GM23338 (cell line): ENCODE data around the gene PPP6R1. TPM values are rescaled to one million over a fixed set of nuclear protein-coding genes. Genes with fewer than 3 reads are reported as not detected.

ENCODE experiments used
- ATAC-seq: fragments of 200-7000 bp; cut with Tn5 transposase; 3 replicates; pipeline ENCODE4 v1.9.1; 2020
- DNase-seq: peaks from one replicate; pipeline ENCODE4 v3.0.0-alpha.2; 2015; ENCODE audit warnings: low spot score
- H2AFZ ChIP-seq: fragments of 200-600 bp; sonication (generic); 2 replicates; pipeline ENCODE4 v1.8.0; 2016; ENCODE audit warnings: antibody characterized with exemption, mild to moderate bottlenecking, moderate library complexity
- H3F3A ChIP-seq: fragments of 200-600 bp; sonication (generic); replicated peaks from 2 replicates; pipeline ENCODE4 v1.8.0; 2017; ENCODE audit warnings: antibody characterized with exemption, mixed run types, low read depth
- H3K27ac ChIP-seq: fragments of 200-600 bp; sonication (generic); 2 replicates; pipeline ENCODE4 v1.6.1; 2016; ENCODE audit warnings: low read depth
- H3K27me3 ChIP-seq: fragments of 200-600 bp; sonication (generic); 2 replicates; pipeline ENCODE4 v1.8.0; 2016; ENCODE audit warnings: mild to moderate bottlenecking, mixed run types, moderate library complexity; ENCODE audit not compliant: insufficient read depth
- H3K36me3 ChIP-seq: fragments of 200-600 bp; sonication (generic); 2 replicates; pipeline ENCODE4 v1.8.0; 2016; ENCODE audit warnings: mild to moderate bottlenecking; ENCODE audit not compliant: insufficient read depth
- H3K4me1 ChIP-seq: fragments of 200-600 bp; sonication (generic); 2 replicates; pipeline ENCODE4 v1.8.0; 2016; ENCODE audit warnings: mild to moderate bottlenecking, moderate library complexity; ENCODE audit not compliant: insufficient read depth
- H3K4me2 ChIP-seq: fragments of 200-600 bp; sonication (generic); 2 replicates; pipeline ENCODE4 v1.7.1; 2017; ENCODE audit warnings: mixed run types
- H3K4me3 ChIP-seq: fragments of 200-600 bp; sonication (generic); 2 replicates; pipeline ENCODE4 v1.6.1; 2016; ENCODE audit warnings: mixed run types
- H3K79me2 ChIP-seq: fragments of 200-600 bp; sonication (generic); replicated peaks from 2 replicates; pipeline ENCODE4 v1.8.0; 2017; ENCODE audit warnings: mild to moderate bottlenecking; ENCODE audit not compliant: insufficient read depth
- H3K9me2 ChIP-seq: fragments of 200-600 bp; sonication (generic); 2 replicates; pipeline ENCODE4 v1.8.0; 2017; ENCODE audit not compliant: insufficient read depth
- H4K20me1 ChIP-seq: fragments of 200-600 bp; sonication (generic); replicated peaks from 2 replicates; pipeline ENCODE4 v1.8.0; 2017; ENCODE audit warnings: mild to moderate bottlenecking; ENCODE audit not compliant: insufficient read depth
- H3K27ac Mint-ChIP-seq: 2 replicates; pipeline ENCODE4 v1.8.0; 2020; ENCODE audit warnings: inconsistent platforms, mild to moderate bottlenecking, moderate library complexity, mixed read lengths
- H3K27me3 Mint-ChIP-seq: 3 replicates; pipeline ENCODE4 v1.8.0; 2022; ENCODE audit warnings: low read depth, mild to moderate bottlenecking, moderate library complexity, mixed read lengths, inconsistent platforms; ENCODE audit not compliant: insufficient read depth, poor library complexity
- H3K36me3 Mint-ChIP-seq: 3 replicates; pipeline ENCODE4 v1.8.0; 2021; ENCODE audit warnings: low read depth, mild to moderate bottlenecking, inconsistent platforms, moderate library complexity, mixed read lengths
- H3K4me1 Mint-ChIP-seq: 3 replicates; pipeline ENCODE4 v1.8.0; 2020; ENCODE audit warnings: mild to moderate bottlenecking, inconsistent platforms, mixed read lengths
- H3K4me3 Mint-ChIP-seq: 3 replicates; pipeline ENCODE4 v1.8.0; 2021; ENCODE audit warnings: moderate library complexity, mild to moderate bottlenecking, inconsistent platforms, mixed read lengths
- H3K9me3 Mint-ChIP-seq: 3 replicates; pipeline ENCODE4 v1.8.0; 2020; ENCODE audit warnings: moderate library complexity, mild to moderate bottlenecking, inconsistent platforms, mixed read lengths
- EZH2 ChIP-seq: fragments of 200-600 bp; sonication (generic); IDR thresholded peaks from one replicate; pipeline ENCODE4 v1.8.0; 2017; ENCODE audit warnings: antibody characterized with exemption, mild to moderate bottlenecking, low read depth; ENCODE audit not compliant: unreplicated experiment
- EZH2phosphoT487 ChIP-seq: fragments of 200-600 bp; sonication (generic); IDR thresholded peaks from one replicate; pipeline ENCODE4 v1.8.1; 2018; ENCODE audit warnings: antibody characterized with exemption; ENCODE audit not compliant: unreplicated experiment
- POLR2AphosphoS5 ChIP-seq: IDR thresholded peaks from 2 replicates; pipeline ENCODE4 v1.6.1; 2016; ENCODE audit warnings: antibody characterized with exemption, low read depth
- ZNF331 ChIP-seq: fragments of 250-450 bp; sonication (Bioruptor Pico); IDR thresholded peaks from 2 replicates; pipeline ENCODE4 v1.5.0; 2020; ENCODE audit warnings: low read depth, mild to moderate bottlenecking, moderate library complexity
- polyA plus RNA-seq: library from polyadenylated mRNA; unstranded; fragments of >200 nt; fragmentation: Nextera tagmentation; extraction: Ambion mirVana; gene quantifications from 2 replicates; pipeline ENCODE4 v1.2.1, GENCODE V29; 2016
- total RNA-seq: library from RNA; depleted of rRNA; stranded (reverse); fragments of >200 nt; shearing (Covaris generic); gene quantifications from 2 replicates; pipeline ENCODE4 v1.2.3, GENCODE V29; 2014
- TF ChIP-seq, protein P1 (sequence below): fragments of 250-450 bp; sonication (Bioruptor Pico); IDR thresholded peaks from 2 replicates; pipeline ENCODE4 v1.5.0; 2020; ENCODE audit warnings: mild to moderate bottlenecking, moderate library complexity
- TF ChIP-seq, protein P2 (sequence below): IDR thresholded peaks from one replicate; pipeline ENCODE4 v1.6.1; 2018; ENCODE audit warnings: antibody characterized with exemption; ENCODE audit not compliant: unreplicated experiment

The PPP6R1 gene
- total and polyA plus RNA-seq, 2 experiments from 2014 or later: 22.2 to 70.8 TPM

DNA sequence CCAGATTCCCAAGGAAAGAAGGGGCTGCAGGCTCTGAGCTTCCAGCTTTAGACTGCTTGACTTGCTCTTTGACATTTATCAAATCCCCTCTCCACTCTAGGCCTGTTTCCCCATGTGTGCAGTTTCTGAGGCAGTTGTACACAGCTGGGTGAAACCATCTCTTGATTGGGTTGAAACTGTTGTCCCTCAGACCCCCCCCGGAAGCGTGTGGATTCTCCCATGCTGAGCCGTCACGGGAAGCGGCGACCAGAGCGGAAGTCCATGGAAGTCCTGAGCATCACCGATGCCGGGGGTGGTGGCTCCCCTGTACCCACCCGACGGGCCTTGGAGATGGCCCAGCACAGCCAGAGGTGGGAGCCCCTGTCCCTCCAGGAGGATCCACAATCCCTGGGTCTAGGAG, 44.7 kb upstream of the PPP6R1 start (continued):
- TF ChIP-seq, protein P1, sequence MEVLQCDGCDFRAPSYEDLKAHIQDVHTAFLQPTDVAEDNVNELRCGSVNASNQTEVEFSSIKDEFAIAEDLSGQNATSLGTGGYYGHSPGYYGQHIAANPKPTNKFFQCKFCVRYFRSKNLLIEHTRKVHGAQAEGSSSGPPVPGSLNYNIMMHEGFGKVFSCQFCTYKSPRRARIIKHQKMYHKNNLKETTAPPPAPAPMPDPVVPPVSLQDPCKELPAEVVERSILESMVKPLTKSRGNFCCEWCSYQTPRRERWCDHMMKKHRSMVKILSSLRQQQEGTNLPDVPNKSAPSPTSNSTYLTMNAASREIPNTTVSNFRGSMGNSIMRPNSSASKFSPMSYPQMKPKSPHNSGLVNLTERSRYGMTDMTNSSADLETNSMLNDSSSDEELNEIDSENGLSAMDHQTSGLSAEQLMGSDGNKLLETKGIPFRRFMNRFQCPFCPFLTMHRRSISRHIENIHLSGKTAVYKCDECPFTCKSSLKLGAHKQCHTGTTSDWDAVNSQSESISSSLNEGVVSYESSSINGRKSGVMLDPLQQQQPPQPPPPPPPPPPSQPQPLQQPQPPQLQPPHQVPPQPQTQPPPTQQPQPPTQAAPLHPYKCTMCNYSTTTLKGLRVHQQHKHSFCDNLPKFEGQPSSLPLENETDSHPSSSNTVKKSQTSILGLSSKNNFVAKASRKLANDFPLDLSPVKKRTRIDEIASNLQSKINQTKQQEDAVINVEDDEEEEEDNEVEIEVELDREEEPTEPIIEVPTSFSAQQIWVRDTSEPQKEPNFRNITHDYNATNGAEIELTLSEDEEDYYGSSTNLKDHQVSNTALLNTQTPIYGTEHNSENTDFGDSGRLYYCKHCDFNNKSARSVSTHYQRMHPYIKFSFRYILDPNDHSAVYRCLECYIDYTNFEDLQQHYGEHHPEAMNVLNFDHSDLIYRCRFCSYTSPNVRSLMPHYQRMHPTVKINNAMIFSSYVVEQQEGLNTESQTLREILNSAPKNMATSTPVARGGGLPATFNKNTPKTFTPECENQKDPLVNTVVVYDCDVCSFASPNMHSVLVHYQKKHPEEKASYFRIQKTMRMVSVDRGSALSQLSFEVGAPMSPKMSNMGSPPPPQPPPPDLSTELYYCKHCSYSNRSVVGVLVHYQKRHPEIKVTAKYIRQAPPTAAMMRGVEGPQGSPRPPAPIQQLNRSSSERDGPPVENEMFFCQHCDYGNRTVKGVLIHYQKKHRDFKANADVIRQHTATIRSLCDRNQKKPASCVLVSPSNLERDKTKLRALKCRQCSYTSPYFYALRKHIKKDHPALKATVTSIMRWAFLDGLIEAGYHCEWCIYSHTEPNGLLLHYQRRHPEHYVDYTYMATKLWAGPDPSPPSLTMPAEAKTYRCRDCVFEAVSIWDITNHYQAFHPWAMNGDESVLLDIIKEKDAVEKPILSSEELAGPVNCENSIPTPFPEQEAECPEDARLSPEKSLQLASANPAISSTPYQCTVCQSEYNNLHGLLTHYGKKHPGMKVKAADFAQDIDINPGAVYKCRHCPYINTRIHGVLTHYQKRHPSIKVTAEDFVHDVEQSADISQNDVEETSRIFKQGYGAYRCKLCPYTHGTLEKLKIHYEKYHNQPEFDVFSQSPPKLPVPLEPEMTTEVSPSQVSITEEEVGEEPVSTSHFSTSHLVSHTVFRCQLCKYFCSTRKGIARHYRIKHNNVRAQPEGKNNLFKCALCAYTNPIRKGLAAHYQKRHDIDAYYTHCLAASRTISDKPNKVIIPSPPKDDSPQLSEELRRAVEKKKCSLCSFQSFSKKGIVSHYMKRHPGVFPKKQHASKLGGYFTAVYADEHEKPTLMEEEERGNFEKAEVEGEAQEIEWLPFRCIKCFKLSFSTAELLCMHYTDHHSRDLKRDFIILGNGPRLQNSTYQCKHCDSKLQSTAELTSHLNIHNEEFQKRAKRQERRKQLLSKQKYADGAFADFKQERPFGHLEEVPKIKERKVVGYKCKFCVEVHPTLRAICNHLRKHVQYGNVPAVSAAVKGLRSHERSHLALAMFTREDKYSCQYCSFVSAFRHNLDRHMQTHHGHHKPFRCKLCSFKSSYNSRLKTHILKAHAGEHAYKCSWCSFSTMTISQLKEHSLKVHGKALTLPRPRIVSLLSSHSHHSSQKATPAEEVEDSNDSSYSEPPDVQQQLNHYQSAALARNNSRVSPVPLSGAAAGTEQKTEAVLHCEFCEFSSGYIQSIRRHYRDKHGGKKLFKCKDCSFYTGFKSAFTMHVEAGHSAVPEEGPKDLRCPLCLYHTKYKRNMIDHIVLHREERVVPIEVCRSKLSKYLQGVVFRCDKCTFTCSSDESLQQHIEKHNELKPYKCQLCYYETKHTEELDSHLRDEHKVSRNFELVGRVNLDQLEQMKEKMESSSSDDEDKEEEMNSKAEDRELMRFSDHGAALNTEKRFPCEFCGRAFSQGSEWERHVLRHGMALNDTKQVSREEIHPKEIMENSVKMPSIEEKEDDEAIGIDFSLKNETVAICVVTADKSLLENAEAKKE (CRISPR knock-in tag): no peak
- TF ChIP-seq EZH2phosphoT487: no peak
- TF ChIP-seq, protein P2, sequence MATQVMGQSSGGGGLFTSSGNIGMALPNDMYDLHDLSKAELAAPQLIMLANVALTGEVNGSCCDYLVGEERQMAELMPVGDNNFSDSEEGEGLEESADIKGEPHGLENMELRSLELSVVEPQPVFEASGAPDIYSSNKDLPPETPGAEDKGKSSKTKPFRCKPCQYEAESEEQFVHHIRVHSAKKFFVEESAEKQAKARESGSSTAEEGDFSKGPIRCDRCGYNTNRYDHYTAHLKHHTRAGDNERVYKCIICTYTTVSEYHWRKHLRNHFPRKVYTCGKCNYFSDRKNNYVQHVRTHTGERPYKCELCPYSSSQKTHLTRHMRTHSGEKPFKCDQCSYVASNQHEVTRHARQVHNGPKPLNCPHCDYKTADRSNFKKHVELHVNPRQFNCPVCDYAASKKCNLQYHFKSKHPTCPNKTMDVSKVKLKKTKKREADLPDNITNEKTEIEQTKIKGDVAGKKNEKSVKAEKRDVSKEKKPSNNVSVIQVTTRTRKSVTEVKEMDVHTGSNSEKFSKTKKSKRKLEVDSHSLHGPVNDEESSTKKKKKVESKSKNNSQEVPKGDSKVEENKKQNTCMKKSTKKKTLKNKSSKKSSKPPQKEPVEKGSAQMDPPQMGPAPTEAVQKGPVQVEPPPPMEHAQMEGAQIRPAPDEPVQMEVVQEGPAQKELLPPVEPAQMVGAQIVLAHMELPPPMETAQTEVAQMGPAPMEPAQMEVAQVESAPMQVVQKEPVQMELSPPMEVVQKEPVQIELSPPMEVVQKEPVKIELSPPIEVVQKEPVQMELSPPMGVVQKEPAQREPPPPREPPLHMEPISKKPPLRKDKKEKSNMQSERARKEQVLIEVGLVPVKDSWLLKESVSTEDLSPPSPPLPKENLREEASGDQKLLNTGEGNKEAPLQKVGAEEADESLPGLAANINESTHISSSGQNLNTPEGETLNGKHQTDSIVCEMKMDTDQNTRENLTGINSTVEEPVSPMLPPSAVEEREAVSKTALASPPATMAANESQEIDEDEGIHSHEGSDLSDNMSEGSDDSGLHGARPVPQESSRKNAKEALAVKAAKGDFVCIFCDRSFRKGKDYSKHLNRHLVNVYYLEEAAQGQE: no peak

DNA sequence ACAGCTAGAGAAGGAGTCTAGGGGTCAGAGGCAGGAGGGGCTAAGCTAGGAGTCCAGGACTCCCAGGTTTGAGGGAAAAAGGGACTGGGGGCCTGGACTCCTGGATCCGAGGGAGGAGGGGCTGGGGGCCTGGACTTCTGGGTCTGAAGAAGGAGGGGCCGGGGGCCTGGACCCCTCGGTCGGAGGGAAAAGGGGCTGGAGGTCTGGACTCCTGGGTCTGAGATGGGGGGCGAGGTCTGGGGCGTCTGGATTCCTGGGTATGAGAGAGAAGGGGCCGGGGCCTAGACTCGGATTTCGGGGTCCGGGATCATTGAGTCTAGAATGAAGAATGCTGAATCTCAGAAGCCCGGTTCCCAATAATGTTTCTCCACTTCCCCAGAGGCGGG, 43.5 kb upstream of the PPP6R1 start:
- no peak for DNase-seq
- no peak for ATAC-seq
- no peaks in the 10 kb centered on the region for H3K9me2 ChIP-seq
- Mint-ChIP-seq H3K27me3 (peaks cover 18% of the 10 kb centered on the region), H3K9me3 (no peaks in the 10 kb centered on the region; the same call in 2 of the 3 replicates), H3K27ac (no peak overlapping the region), H3K4me3 (no peak overlapping the region), H3K36me3 (peaks cover 63% of the 10 kb centered on the region), H3K4me1 (peaks cover 26% of the 10 kb centered on the region)
- H3K27ac ChIP-seq: no peak overlapping the region
- no peaks in the 10 kb centered on the region for H3K27me3 ChIP-seq
- peaks cover 10% of the 10 kb centered on the region for H3K4me1 ChIP-seq
- no peaks in the 10 kb centered on the region for H3K79me2 ChIP-seq
- H3K36me3 ChIP-seq: peaks cover 7% of the 10 kb centered on the region
- peak overlapping the region; percentile 48; the same call in 1 of the 2 replicates for H3K4me3 ChIP-seq
- H4K20me1 ChIP-seq: no peaks in the 10 kb centered on the region; the same call in 1 of the 2 replicates
- no peak overlapping the region for H2AFZ ChIP-seq
- peaks cover 29% of the 10 kb centered on the region for H3F3A ChIP-seq
- H3K4me2 ChIP-seq: peak overlapping the region; percentile 76
- TF ChIP-seq, protein P1 (CRISPR knock-in tag): no peak
- TF ChIP-seq ZNF331 (CRISPR knock-in tag): no peak
- no peak for TF ChIP-seq EZH2
- TF ChIP-seq POLR2AphosphoS5: no peak
